Lung (tissue), 12 donors: Measurements from ENCODE around the gene INPP4B. TPM values are rescaled to one million over a fixed set of nuclear protein-coding genes. Genes with fewer than 3 reads are reported as not detected.

Source experiments
- ATAC-seq: fragments of 200-7000 bp; cut with Tn5 transposase; one replicate; pipeline ENCODE4 v1.9.1; 2020; ENCODE audit warnings: moderate number of reproducible peaks; ENCODE audit not compliant: insufficient read depth, low FRiP score
- DNase-seq, 3 donors: peaks; one replicate each; pipeline ENCODE4 v3.0.0-alpha.2; 2013 to 2017
- H3K27ac ChIP-seq, 2 donors: one replicate each; pipeline ENCODE4 v1.5.1; 2013; ENCODE audit warnings: mild to moderate bottlenecking in 2 of 2, moderate library complexity in 2 of 2, control low read depth in 1 of 2, inconsistent platforms in 1 of 2, low read depth in 1 of 2, low read length in 1 of 2
- H3K27me3 ChIP-seq, 3 donors: one replicate each; pipeline ENCODE4 v1.5.1; 2013; ENCODE audit warnings: low read length in 2 of 3; ENCODE audit not compliant: control insufficient read depth in 3 of 3, insufficient read depth in 3 of 3
- H3K36me3 ChIP-seq, 4 donors: one replicate each; pipeline ENCODE4 v1.5.1; 2013; ENCODE audit warnings: low read length in 4 of 4, mild to moderate bottlenecking in 1 of 4, moderate library complexity in 1 of 4; ENCODE audit not compliant: control insufficient read depth in 4 of 4, insufficient read depth in 4 of 4
- H3K4me1 ChIP-seq, 5 donors: one replicate each; pipeline ENCODE4 v1.5.1; 2013; ENCODE audit warnings: low read length in 5 of 5, mild to moderate bottlenecking in 2 of 5, moderate library complexity in 1 of 5; ENCODE audit not compliant: control insufficient read depth in 5 of 5, insufficient read depth in 5 of 5
- H3K4me3 ChIP-seq: one replicate; pipeline ENCODE4 v1.5.1; 2013; ENCODE audit warnings: mild to moderate bottlenecking, control low read depth, moderate library complexity
- H3K9ac ChIP-seq, 2 donors: one replicate each; pipeline ENCODE4 v1.5.1; 2013; ENCODE audit warnings: low read length in 2 of 2, control low read depth in 1 of 2; ENCODE audit not compliant: insufficient read depth in 1 of 2
- H3K9me3 ChIP-seq, 4 donors: one replicate each; pipeline ENCODE4 v1.5.1; 2013; ENCODE audit warnings: low read length in 3 of 4, mild to moderate bottlenecking in 1 of 4, moderate library complexity in 1 of 4; ENCODE audit not compliant: control insufficient read depth in 4 of 4, insufficient read depth in 3 of 4
- WGBS, 2 donors: extraction: QIAGEN DNeasy Blood & Tissue Kit; methylation state at CpG; one replicate each; pipeline ENCODE4 v1.1.7; 2013; 5-methylcytosine and 5-hydroxymethylcytosine counted together
- polyA plus RNA-seq, 2 donors: library from polyadenylated mRNA; stranded (reverse); fragments of 200-250 nt; gene quantifications; one replicate each; pipeline ENCODE4 v1.2.1, GENCODE V29; 2013
- total RNA-seq, 2 donors: library from RNA; depleted of rRNA in 1 of 2; stranded (reverse); fragments of >200 nt in 1 of 2; gene quantifications; one replicate each; pipeline ENCODE4 v1.2.1, GENCODE V29; 2014 to 2021
- TF ChIP-seq, protein P1 (sequence below): IDR thresholded peaks from 2 replicates; pipeline ENCODE4 v1.5.1; 2012; ENCODE audit warnings: mild to moderate bottlenecking; ENCODE audit errors: control extremely low read depth, extremely low read depth
- donor health status: control.
- donor health status: control.
- donor health status: Bipolar disorder and iron deficiency.
- donor health status: healthy.
- donor health status: DM: yes; HTN: yes; CAD: no.

The INPP4B gene
- total and polyA plus RNA-seq, 4 donors = 2.4 to 32.6 (median 5.6) TPM

DNA sequence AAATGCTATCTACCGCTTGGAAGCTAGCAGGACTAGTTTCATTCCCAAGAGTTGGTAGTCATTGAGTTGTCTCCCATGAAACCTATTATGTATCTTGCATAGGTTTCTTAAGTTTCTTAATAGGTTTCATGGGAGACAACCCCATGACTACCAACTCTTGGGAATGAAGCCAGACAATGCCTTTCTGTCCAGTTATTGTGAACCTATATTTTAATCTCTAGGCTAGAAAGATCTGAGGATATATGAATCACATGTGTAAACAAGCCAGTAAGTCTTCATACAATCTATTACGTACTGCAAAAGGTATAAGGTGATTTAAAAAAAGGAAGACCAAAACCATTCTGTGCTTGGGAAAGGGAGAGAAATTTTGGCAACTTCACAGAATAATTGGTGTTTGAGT, 162.6 kb downstream of the INPP4B start:
- TF ChIP-seq, protein P1, sequence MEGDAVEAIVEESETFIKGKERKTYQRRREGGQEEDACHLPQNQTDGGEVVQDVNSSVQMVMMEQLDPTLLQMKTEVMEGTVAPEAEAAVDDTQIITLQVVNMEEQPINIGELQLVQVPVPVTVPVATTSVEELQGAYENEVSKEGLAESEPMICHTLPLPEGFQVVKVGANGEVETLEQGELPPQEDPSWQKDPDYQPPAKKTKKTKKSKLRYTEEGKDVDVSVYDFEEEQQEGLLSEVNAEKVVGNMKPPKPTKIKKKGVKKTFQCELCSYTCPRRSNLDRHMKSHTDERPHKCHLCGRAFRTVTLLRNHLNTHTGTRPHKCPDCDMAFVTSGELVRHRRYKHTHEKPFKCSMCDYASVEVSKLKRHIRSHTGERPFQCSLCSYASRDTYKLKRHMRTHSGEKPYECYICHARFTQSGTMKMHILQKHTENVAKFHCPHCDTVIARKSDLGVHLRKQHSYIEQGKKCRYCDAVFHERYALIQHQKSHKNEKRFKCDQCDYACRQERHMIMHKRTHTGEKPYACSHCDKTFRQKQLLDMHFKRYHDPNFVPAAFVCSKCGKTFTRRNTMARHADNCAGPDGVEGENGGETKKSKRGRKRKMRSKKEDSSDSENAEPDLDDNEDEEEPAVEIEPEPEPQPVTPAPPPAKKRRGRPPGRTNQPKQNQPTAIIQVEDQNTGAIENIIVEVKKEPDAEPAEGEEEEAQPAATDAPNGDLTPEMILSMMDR = no peak
- Histone ChIP-seq H3K9me3 (peaks cover 0 to 2% (median 0%) of the 10 kb centered on the region in 4 donors), H3K9ac (no peak overlapping the region), H3K27me3 (no peaks in the 10 kb centered on the region), H3K27ac (no peak overlapping the region), H3K4me1 (peaks cover 0 to 17% (median 0%) of the 10 kb centered on the region in 5 donors), H3K4me3 (no peak overlapping the region), H3K36me3 (no peaks in the 10 kb centered on the region)
- no peak for DNase-seq
- 89 to 92% methylated on average over 2 of the region's 2 CpGs for WGBS, 2 donors
- ATAC-seq = no peak

GRCh38 chr4:142671516-142671915, 174.6 kb downstream of the INPP4B start:
- no peaks in the 10 kb centered on the region for H3K27me3 ChIP-seq
- no peak overlapping the region for H3K9ac ChIP-seq
- peaks cover 0 to 3% (median 1%) of the 10 kb centered on the region in 4 donors for H3K9me3 ChIP-seq
- TF ChIP-seq, protein P1 = no peak
- no peaks in the 10 kb centered on the region for H3K4me1 ChIP-seq
- no peak for ATAC-seq
- no peak for DNase-seq
- 88 to 90% methylated on average over 2 of the region's 2 CpGs for WGBS, 2 donors
- no peak overlapping the region for H3K4me3 ChIP-seq
- H3K27ac ChIP-seq = no peak overlapping the region
- H3K36me3 ChIP-seq = no peaks in the 10 kb centered on the region

DNA sequence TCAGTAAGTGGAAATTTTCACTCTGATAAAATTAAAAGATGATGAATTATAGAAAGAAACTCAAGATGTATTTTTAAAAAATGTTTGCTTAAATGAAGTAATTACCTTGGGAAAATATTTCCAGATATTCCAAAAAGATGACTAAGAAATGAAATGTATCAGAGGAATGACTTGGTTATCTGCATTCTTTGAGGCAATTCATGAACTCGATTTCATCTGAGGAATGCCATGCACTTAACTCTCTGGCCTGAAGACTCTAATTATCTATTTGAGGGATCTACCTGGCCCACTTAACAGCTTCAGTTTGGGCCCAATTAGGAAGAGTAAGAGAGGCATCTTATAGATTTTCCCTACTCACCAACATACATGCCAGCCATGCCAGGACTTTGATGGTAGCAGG, 182.3 kb downstream of the INPP4B start:
- H3K9ac ChIP-seq = no peak overlapping the region
- peaks cover 0 to 3% (median under 1%) of the 10 kb centered on the region in 4 donors for H3K9me3 ChIP-seq
- ATAC-seq = no peak
- DNase-seq = no peak
- no peaks in the 10 kb centered on the region for H3K27me3 ChIP-seq
- H3K4me1 ChIP-seq = no peaks in the 10 kb centered on the region
- no peaks in the 10 kb centered on the region for H3K36me3 ChIP-seq
- H3K4me3 ChIP-seq = no peak overlapping the region
- WGBS, 2 donors = 69 to 89% methylated on average over 1 of the region's 1 CpG
- no peak overlapping the region for H3K27ac ChIP-seq
- TF ChIP-seq, protein P1 = no peak

DNA sequence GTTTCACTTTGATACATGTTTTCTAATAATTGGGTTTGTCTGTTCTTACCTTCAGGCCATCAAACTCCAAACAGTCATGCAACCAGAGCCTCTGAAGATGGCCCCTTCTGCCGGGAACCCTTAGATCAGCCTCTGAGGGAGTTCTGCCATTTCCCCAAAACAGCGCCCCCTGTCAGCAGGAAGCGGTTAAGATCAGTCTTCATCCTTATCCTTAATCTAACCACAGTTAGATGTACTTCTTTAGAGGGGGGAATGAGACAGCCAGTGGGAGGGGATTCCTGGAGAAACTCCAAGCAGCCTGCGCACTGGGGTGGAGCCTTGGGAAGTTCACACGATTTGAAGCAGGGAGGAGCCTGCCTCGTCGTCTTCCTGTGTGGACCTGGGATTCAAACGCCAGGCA, 185.4 kb downstream of the INPP4B start:
- DNase-seq (no peak), ATAC-seq (no peak)
- Histone ChIP-seq H3K4me3 (no peak overlapping the region), H3K36me3 (no peaks in the 10 kb centered on the region), H3K9me3 (peaks cover 7 to 22% (median 15%) of the 10 kb centered on the region in 4 donors), H3K4me1 (no peaks in the 10 kb centered on the region), H3K27ac (no peak overlapping the region), H3K27me3 (no peaks in the 10 kb centered on the region), H3K9ac (no peak overlapping the region)
- WGBS, 2 donors = 82 to 96% methylated on average over 8 of the region's 8 CpGs
- TF ChIP-seq, protein P1 = no peak
